Measurements from ENCODE around the gene ICA1.
"Not testable (repeated sequence)": the region's sequence is repeated elsewhere in the genome, so short reads cannot be mapped to it uniquely, and the experiment has no call there.

The ICA1 gene

GRCh38 chr7:8261711-8262695 is at the start of gene ICA1:
ICA1 (minus strand) TSS chr7:8262167; CDS start chr7:8235926, 26,241 bp downstream.
- no peak for DNase-seq

- no peak for DNase-seq
Observed at GRCh38 chr7:8310876-8311275, 48.9 kb upstream of the ICA1 start.

GRCh38 chr7:8305625-8306388 is 43.8 kb upstream of the ICA1 start:
- no peak for DNase-seq

GRCh38 chr7:8305104-8305503 is 43.1 kb upstream of the ICA1 start:
- no peak for DNase-seq

GRCh38 chr7:8303904-8304528 is 42.0 kb upstream of the ICA1 start:
- no peak for DNase-seq

GRCh38 chr7:8297023-8297422 is 35.1 kb upstream of the ICA1 start:
- not testable (repeated sequence) for DNase-seq

GRCh38 chr7:8296362-8296659 is 34.3 kb upstream of the ICA1 start:
- no peak for DNase-seq

GRCh38 chr7:8295638-8296361 is 33.8 kb upstream of the ICA1 start:
- no peak for DNase-seq

- no peak for DNase-seq
Observed at GRCh38 chr7:8291397-8292141, 29.6 kb upstream of the ICA1 start.

GRCh38 chr7:8290645-8291308 is 28.8 kb upstream of the ICA1 start:
- no peak for DNase-seq

GRCh38 chr7:8286118-8286517 is 24.2 kb upstream of the ICA1 start:
- no peak for DNase-seq

GRCh38 chr7:8285155-8285554 is 23.2 kb upstream of the ICA1 start:
- DNase-seq = no peak

GRCh38 chr7:8284606-8285005 is 22.6 kb upstream of the ICA1 start:
- DNase-seq = no peak

- no peak for DNase-seq
Observed at GRCh38 chr7:8283968-8284367, 22.0 kb upstream of the ICA1 start.

- no peak for DNase-seq
Observed at GRCh38 chr7:8282871-8283270, 20.9 kb upstream of the ICA1 start.

GRCh38 chr7:8282162-8282561 is 20.2 kb upstream of the ICA1 start:
- DNase-seq = no peak

GRCh38 chr7:8278183-8278582 is 16.2 kb upstream of the ICA1 start:
- DNase-seq = no peak

GRCh38 chr7:8277394-8277982 is 15.5 kb upstream of the ICA1 start:
- no peak for DNase-seq

- no peak for DNase-seq
Observed at GRCh38 chr7:8274589-8274988, 12.6 kb upstream of the ICA1 start.

- DNase-seq = no peak
Observed at GRCh38 chr7:8271960-8272359, 10.0 kb upstream of the ICA1 start.

GRCh38 chr7:8263048-8263447 is 1.1 kb upstream of the ICA1 start:
- DNase-seq = no peak
